Left renal cortex interstitium (tissue), 4 donors: Measurements from ENCODE around the gene PRKAR1B. TPM values are rescaled to one million over a fixed set of nuclear protein-coding genes. Genes with fewer than 3 reads are reported as not detected.
"Not testable (repeated sequence)": the region's sequence is repeated elsewhere in the genome, so short reads cannot be mapped to it uniquely, and the experiment has no call there.

Experiments used
- DNase-seq, 4 donors: peaks; one replicate each; pipeline ENCODE4 v3.0.0-alpha.2; 2013; ENCODE audit warnings: low read depth in 4 of 4, low spot score in 2 of 4, missing footprints in 1 of 4
- polyA plus RNA-seq, 4 donors: library from polyadenylated mRNA; unstranded; fragments of 120-200 nt; gene quantifications; one replicate each; pipeline ENCODE4 v1.2.1, GENCODE V29; 2013; ENCODE audit not compliant: insufficient read length in 4 of 4

PRKAR1B gene
- polyA plus RNA-seq, 4 donors, result 39.3 to 48.7 (median 42.8) TPM

DNA sequence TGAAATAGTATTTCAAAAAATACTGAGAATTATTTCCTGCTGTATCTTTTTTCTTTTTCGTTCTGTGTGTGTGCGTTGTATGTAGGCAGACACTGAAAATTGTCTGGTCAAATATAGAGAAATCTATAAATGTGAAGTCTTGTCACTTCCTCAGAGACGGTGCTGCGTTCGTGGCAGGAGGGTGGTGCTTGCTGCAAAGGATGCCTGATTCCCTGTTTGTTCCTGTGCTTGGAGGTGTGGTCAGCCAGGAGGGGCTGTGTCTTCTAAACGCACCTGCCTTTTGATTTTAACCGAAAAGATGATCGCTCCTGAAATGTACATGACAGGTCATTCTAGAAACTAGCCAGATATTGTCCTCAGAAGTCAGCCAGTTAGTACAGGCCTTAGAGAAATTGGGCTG, 32.5 kb upstream of the PRKAR1B start:
- DNase-seq, result no peak

DNA sequence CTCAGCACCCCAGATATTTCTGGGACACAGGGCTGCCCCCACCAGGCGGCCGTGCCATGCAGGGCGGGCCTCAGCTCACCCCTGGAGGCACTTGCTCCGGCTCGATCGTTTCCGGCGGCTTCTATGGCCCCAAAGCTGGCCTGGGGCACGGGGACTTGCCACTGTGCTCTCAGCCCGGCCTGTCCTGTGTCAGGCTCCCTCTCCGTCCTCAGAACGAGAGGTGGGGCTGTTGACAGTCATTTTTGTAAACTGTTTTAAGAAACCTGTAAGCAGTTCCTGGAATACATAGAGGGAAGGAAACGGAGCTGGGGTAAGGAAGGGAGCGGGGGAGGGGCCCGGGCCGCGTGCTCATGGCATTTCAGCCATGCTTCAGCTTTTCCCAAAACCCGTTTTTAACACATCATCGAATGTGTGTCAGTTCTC, 30.7 kb upstream of the PRKAR1B start:
- DNase-seq, result no peak

DNA sequence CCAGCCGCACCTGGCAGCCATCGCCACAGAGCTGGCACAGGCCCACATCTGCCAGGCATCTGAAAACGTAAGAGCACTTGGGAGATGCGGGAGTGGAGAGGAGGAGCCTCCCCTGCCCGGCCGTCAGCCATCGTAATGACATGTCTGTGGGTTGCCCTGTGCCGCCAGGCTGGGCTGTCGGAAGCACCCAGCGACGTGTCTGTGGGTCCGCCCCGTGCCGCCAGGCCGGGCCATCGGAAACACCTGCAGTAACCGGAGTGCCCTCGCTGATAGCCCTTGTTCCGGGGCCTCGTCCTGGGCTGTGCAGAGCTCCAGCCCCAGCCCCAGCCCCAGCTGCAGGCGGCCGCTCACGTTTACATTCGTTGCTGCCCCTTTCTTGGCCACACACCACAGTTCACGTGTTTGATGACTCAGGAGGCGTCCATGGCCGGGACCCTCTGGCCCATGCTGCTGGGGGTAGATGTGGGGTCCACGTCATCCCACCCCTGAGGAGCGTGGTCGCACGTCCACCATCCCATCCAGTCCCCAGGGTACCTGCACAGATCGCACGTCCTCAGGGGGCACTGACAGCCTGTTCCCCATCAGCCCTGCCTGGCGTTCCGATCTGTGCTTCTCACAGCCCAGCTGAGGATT, 30.0 kb upstream of the PRKAR1B start:
- DNase-seq, result no peak

DNA sequence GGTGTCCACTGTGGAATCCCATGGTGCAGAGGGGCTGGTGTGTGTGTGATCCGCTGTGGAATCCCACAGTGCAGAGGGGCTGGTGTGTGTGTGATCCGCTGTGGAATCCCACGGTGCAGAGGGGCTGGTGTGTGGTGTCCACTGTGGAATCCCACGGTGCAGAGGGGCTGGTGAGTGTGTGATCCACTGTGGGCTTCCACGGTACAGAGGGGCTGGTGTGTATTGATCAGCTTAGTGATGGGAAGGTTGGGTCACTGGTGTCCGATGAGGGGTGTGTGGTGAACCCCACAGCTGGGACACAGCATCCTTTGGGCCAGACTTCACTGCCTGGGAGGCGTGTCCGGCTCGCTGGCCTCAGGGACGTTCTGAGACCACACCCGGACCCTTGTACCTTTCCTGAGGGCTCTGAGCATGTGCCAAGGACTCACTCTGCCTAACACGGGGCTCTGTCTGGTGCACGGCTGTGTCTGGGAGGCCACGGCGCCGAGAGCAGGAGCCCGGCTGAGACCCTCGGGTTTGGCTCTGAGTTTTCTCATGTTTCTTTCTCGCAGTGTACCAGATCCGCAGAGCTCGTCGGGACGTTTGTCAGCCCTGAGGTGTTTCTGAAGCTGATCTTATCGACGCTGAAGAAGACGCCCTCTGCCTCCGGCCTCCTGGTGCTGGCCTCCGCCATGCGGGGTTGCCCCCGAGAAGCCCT, 29.3 kb upstream of the PRKAR1B start:
- no peak for DNase-seq

DNA sequence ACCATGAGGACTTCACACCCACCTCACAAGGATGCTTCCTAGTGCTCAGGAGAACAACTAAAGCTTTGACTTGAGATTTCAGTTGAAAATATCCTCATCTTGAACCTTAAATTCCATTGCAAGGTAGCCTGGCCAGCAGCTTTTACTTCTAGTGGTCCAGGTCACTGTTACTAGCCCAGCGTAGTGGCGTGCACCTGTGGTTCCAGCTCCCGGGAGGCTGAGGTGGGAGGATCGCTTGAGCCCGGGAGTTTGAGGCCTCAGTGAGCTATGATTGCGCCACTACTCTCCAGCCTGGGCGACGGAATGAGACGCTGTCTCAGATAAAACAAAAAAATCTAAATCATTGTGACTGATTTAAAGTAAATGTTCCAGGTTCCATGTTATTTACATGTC, 28.3 kb upstream of the PRKAR1B start:
- DNase-seq, result no peak

GRCh38 chr7:754531-755412, 27.7 kb upstream of the PRKAR1B start:
- DNase-seq, result no peak

GRCh38 chr7:753190-753589, 26.1 kb upstream of the PRKAR1B start:
- DNase-seq, result no peak

DNA sequence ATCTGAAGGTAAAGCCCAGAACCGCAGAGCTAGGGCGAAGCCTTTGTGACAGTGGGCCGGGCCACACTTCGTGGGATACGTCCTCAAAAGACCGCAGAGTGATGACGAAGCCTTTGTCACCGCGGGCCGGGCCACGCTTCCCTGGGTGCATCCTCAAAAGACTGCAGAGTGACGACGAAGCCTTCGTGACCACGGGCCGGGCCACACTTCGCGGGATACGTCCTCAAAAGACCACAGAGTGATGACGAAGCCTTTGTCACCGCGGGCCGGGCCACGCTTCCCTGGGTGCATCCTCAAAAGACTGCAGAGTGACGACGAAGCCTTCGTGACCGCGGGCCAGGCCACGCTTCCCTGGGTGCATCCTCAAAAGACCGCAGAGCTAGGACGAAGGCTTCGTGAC, 25.2 kb upstream of the PRKAR1B start:
- not testable (repeated sequence) for DNase-seq

DNA sequence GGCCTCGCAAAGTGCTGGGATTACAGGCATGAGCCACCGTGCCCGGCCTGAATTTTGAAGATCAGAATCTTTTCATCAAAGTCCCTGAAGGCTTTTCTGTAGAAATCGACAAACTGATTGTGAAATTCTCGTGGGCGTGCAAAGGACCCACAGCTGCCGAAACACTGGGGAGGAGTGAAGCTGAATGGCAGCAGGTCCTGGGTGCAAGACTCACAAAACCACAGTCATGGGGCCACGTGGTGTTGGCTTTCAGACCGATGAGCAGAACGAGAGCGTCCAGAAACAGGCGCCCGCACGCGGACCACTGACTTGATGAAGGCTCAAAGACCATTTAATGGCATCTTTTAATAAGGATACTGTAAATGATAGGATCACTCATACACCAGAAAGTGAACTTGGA, 24.7 kb upstream of the PRKAR1B start:
- DNase-seq, result no peak

GRCh38 chr7:750111-750905, 23.2 kb upstream of the PRKAR1B start:
- no peak for DNase-seq

- peak in 1 of 4 donors; percentile 39 for DNase-seq
Observed at GRCh38 chr7:749140-749551, 22.1 kb upstream of the PRKAR1B start.

DNA sequence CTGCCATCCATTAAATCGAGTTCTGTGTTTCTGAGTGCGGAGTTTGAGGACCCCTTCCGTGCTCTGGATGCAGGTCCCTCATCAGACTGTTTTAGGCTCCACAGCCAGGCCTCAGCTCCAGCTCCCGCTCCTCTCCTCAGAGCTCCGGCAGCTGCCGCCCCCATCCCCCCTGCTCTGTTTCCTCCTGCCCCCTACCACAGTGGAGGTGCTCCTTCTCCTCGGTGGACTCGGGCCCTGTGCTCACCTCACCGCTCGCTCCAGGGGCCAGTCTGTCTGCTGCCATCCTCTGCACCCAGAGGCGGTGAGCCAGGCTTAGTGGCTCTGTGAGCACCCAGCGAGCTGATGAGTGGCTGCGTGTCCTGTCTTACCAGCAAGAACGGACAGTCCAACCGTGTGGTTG, 21.4 kb upstream of the PRKAR1B start:
- no peak for DNase-seq

GRCh38 chr7:747186-747585, 20.1 kb upstream of the PRKAR1B start:
- no peak for DNase-seq

- no peak for DNase-seq
Observed at GRCh38 chr7:746155-747061, 19.3 kb upstream of the PRKAR1B start.

DNA sequence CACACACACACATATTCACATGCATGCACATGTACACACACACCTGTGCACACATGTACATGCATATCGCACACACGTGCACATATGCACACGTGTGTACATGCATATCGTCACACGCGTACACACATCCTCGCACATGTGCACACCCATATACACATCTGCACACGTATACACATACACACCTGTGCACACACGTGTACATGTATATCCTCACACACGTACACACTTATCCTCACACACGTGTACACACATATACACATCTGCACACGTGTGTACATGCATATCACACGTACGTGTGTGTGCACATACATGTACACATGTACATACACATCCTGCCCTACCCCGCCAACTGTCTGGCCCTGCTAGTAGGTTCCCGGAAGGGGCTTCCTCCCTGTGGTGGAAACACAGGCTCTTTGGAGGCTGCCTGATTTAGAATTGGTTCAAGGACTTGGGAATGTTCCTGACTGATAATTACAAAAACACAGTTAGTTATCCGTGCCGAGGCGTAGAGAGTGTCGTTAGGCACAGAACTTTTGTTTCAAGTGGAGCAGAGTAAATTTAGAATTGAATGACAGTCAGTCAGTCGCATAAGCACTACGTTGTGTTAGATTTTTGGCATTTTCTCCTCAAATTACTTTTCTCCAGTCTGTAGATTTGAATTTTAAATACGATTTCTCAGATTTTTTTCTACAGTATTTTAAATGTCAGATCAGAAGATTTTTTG, 18.5 kb upstream of the PRKAR1B start:
- DNase-seq, result no peak

GRCh38 chr7:744854-745430, 17.9 kb upstream of the PRKAR1B start:
- DNase-seq, result no peak

- DNase-seq, result not testable (repeated sequence)
Observed at GRCh38 chr7:744128-744520, 17.0 kb upstream of the PRKAR1B start.

DNA sequence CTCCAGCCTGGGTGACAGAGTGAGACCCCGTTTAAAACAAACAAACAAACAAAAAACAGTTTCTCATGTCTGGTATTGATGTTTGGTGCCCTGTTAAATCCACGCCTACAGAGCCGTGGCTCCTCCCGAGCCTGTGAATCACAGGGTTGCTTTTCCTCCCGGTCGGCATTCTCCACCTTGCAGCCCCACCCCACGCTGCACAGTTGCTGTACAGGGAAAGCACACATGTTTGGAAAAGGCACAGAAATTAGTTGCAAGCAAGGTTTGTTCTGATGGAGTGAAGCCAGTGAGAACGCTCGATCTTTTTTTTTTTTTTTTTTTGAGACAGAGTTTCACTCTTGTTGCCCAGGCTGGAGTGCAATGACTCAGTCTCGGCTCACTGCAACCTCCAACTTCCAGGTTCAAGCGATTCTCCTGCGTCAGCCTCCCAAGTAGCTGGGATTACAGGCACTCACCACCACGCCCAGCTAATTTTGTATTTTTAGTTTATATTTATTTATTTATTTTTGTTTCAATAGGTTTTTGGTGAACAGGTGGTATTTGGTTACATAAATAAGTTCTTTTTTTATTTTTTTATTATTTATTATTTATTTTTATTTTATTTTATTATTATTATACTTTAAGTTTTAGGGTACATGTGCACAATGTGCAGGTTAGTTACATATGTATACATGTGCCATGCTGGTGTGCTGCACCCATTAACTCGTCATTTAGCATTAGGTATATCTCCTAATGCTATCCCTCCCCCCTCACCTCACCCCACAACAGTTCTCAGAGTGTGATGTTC, 16.5 kb upstream of the PRKAR1B start:
- DNase-seq, result not testable (repeated sequence)
